Endometrium (tissue), 2 donors: ENCODE results near the gene CNNM2.
"Not testable (repeated sequence)": the region's sequence is repeated elsewhere in the genome, so short reads cannot be mapped to it uniquely, and the experiment has no call there.

Experiments
- FAIRE-seq: peaks from 2 replicates; lab custom pipeline; 2012; peaks lifted over from hg19 to GRCh38; lab: Jason Lieb, UNC
- donor health status: control.
- donor health status: control.

The CNNM2 gene

DNA sequence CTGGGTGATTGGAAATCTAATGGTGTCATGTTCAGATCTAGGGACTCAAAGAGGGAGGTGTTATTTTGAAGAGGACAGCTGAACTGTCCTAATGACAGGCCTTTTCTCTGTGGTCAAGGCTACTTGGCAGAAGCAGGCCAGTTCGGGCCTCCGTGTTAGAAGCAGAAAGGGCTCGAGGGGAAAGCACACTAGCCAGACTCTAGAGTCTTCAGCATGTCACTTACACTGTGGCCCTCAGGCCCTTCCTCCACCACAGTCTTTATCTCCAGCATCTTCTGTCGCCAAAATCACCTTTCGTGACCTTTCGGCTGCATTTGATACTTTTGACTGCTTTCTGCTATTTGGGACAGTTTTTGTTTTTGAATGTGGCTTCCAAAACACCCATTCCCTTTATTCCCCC, 123.3 kb downstream of the CNNM2 start:
- no peak for FAIRE-seq

DNA sequence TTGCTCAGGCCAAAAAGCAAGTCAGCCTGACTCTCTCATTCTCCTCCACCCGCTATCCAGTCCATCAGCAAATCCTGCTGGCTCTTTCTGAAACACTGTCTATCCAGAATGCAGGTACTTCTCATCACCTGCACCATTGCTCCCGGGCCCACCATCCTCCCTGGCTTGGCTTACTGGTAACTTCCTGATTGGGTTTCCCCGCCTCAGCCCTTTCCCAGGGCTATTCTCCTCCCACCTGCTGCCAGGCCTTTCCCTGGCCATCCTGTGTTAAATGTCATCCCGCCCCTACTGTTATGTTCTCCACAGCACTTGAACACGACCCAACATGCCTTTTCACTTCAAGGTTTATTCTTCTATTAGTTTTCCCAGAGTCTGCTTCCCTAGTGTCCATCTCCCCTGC, 124.0 kb downstream of the CNNM2 start:
- FAIRE-seq, result no peak

DNA sequence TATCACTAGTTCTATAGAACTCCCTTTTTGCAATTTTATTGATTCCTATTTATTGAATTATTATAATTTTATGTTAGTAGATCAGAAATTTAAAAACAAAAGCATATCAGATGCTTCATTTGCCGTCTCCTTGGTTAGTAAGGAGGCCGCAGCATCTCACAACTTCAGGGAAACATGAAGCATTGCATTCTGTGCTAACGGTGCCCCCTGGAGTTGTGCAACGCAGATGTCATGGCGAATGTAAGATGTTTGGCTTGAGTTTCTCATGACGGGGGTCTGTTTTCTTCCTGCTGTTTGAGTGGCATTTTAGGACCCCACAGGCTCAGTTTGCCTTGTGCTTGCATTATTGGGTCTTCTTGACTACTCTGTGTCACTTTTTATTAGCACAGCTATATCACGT, 124.8 kb downstream of the CNNM2 start:
- FAIRE-seq, result no peak

DNA sequence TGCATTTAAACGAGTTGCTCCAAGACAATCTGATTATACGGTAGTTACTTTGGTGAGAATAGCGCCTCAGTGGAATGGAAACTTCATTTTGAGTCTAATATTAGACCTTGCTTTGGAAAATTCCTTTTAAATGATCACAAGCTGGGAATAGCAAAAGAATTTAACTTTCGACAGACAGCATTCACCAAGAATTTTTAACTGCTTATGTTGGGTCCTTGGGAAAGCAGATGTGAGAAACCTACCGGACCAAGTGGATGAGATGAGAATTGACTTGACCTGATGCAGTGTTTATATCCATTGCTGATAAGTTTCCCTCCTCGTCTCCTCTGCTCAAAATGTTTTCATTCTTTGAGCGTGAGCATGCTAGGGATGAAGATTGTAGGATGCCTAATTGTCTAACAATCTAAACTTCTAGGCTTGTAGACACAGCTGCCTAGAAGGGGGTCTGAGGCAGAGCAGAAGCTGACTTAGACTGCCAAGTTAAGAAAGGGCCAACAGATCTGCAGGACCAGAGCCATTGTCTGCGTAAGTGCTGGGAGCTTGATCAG, 126.9 kb downstream of the CNNM2 start:
- peak; percentile 46 for FAIRE-seq

DNA sequence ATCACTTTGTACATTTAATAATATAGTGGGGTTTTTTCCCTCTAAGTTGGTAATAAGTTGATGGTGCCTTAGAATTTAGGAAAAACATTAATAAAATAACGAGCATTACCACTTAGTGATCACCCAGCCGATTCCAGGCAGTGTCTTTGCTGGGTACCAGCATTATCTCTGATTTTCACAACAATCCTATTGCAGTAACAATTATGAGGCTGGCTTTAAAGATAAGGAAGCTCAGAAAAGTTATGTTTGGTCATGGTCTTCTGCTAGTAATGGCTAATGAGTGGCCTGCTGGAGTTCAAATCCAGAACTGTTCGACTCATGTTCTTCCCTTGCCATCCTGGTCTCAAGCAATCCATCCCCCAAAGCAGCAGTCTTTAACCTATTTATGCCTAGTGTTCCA, 127.9 kb downstream of the CNNM2 start:
- FAIRE-seq, result no peak

DNA sequence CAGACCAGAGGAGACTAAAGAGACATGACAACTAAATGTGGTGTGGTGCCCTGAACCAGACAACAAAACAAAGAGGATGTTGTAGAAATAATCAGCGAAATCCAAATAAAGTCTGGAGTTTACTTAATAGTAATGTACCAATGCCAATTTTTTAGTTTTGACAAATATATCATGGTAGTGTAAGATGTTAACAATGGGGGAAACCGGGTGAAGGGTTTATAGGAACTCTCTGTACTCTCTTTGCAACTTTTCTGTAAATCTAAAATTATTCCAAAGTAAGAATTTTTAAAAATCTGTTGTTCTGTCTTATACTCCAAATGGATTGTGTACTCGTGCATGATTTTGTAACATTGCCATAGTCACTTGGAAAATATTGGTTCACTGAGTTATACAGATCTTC, 129.3 kb downstream of the CNNM2 start:
- FAIRE-seq, result no peak

DNA sequence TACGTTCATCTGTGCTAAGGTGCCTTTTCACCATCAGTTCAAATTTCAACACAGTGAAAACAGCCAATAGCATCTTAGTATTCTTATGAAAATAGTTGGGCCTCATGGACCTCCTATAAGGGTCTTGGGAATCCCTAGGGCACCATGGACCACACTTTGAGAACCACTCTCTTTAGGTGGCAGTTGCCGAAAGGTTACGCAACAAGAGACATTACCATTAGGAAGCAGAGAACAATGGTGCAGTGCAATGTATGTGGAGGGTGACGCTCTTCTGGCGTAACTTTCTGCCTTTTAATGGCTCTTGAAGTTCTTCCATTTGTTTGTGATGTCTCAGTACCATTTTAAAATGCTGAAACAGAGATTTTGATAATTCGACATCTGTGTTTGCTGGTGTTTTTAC, 131.1 kb downstream of the CNNM2 start:
- FAIRE-seq, result no peak

DNA sequence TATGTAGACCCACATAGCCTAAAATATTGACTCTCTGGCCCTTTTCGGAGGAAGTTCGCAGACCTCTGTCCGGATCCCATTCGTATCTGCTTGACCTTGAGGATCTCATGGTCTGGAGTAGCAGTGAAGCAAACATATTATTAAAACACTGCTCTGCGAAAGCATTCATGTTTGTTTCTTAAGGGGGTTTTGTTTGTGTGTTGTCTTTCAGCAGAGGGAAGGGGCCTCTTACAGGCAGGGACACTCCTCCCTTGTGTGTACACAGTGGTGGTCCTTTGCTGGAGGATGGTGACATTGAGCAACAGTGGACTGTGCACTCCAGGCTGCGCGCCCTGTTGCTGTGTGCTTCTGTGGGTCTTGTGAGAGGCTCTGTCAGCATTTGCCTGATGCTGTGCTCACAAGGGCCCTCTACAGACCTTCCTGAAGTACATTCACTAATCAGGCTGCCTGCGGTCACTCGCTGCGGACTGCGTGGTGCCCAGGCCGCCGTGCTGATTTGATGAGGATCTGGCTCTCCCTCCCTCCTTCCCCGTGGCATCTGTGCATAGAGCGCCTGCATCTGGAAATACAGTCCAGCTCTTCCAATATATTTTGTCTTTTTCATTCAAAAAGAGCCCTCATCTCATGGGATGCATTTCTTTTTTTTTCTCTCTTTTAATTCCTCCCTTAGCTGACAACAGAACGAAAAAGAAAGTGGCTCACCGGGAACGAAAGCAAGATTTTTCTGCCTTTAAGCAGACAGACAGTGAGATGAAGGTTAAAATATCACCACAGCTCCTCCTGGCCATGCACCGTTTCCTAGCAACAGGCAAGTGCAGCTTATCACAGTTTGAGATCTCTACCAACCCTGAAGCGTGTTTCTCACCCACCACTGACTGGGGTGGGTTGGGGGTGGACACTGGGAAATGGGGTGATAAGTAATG, 135.8 kb downstream of the CNNM2 start:
- FAIRE-seq, result no peak

DNA sequence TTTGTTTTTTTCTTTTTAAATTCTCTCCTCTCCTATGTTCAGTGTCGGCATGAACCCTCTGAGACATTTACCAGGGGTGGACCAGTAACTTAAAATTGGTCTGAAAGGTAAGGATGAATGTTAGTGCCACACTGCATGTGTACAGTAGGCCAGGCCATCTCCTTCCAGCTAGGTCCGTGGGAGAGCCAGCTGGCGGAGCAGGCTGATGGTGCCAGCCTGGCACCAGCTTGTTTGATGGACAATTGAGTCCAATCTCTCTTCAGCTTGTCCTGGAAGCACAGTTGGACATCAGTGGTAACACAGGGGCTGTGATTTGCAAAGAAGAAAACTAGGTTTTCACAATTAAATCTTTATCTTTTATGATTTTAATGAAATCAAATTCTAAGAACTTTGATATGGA, 136.5 kb downstream of the CNNM2 start:
- FAIRE-seq, result no peak

DNA sequence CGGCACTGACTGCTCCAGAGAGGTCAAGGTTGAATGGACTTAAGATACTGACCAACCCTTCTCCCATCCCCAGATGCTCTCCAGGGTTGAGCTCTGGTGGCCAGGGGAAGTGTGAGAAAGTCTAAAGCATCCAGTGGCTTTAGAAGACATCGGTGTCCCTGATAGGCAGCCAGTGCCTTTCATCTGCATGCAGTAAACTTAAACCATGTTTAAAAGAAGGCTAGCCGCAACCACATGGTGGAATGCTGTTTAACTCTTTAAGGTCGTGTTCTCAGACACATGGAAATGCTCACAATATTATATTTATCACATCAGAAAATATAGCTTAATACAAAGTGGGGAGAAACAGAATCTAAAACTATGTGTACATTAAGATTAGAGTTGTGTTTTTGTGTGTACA, 137.0 kb downstream of the CNNM2 start:
- no peak for FAIRE-seq

DNA sequence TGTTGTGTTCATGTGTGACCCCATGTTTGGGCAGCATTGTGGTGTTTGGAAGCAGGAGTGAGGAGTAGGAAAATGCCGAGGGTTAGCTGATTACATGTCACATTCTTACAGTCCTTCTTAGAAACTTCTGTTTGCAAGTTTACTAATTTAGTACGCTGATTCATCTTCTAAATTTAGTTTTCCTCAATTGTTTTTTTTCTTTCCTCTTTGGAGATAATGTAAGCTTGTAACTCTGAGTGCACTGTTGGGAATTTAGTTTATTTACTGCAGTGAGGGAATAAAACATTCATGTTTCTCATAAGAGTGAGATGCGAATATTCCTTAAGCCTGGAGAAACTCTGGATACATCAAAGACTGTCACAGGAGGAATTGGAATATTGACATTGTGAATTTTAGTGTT, 139.9 kb downstream of the CNNM2 start:
- no peak for FAIRE-seq

DNA sequence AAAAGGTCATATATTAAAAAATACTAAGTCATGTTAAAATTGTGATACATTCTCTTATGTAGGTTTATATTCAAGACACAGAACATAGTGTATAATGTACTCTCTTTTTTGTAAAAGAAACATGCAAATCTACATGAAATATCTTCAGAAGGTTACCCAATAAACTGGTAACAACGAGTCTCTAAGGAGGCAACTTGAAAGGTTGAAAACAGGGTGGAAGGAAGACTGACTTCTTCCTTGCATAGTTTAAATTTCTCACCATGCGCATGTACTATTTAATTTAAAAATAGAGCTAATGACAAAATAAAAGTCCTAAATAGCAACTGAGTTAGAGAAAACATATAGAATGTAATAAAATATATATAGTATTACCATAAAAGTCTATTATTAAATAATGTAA, 142.5 kb downstream of the CNNM2 start:
- FAIRE-seq, result no peak

DNA sequence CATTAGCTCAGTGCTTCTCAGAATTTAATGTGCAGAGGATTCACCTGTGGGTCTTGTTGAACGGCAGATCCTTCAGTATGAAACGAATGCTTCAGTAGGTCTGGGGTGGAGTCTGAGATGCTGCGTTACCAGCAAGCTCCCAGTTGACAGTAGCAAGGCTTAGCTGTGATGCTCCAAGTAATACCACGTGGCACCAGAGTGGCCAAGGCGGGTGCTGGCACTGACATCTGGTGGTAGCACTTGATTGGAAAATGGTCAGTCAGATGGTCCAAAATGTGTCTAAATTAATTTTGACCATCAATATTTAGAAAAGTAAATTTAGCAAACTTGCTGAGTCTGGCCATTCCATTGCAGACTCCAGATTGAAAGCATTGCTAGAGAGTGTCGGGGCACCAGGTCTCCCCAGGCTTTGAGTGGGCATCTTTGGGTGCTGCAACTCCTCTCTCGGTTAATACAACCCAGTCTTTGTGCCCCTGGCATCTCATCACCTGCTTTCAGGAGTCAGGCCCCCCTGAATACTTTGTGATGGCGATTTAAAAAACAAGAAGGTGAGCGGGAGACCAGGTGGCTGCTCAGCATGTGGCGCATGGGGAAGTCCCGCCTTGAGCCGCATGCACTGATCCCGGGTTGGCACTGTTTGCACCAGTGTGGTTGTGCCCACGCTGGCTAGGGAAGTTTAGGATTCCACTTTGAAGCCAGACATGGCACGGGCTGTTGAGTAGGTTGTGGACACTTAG, 144.9 kb downstream of the CNNM2 start:
- FAIRE-seq, result no peak

DNA sequence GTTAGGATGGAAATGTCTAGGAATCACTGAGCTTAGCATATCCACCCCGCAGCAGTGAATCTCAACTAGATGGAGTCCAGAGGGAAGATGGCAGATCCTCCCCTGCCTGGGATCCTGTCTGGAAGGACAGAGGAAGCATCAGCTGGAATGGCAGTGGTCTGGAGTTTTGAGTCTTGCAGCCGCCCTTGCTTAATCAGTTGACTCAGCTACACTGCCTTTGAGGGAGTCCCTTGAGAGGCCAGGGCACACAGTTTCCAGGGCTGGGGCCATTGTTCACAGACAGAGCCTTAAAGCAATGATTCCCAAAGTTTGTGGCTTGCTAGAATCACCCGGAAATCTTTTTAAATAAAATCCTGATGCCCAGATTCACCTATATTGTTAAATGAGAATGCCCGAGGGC, 146.9 kb downstream of the CNNM2 start:
- no peak for FAIRE-seq

DNA sequence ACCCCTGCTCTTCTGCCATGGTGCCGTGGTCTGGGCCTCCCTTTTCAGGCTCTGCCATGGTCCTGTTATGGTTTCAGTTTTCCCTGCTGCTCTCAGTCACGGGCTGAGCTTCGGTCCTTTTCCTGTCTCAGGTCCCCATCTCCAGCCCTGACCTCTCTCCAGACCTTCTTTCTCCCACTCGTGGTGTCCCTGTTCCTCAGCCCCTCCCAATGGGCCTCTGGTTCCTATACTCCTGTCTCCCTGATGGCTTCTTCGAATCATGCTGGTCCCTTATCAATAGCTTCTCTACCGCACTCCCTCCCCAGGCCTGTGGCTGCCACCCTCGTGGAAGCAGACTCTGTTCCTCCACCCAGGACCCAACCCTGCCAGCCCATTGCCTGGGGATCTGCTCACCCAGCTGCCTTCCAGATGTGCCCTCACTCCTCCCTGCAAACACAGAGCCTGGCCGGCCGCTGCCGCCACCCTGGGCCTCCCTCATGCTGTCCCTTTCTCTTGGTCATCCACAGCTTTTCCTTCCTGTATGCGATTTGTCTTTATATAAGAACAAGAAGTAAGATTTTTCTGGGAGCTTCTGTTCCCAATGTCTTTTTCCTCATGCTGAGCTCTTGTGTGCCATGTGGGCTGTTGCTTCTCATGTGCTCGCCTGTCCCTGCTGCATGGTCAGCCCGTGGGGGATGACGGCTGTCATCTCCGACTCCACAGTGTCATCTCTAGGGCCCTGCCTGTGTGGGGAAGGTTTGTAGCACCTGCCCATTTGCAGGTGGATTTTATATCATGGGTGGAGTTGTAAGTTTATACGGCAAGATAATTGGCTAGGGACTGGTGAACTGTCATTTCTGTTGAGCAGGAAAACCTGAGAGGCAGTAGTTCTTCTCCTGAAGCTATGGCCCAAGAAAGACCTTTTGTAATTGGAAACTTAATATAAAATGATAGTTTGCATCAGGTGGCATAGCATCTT, 148.3 kb downstream of the CNNM2 start:
- FAIRE-seq, result no peak

DNA sequence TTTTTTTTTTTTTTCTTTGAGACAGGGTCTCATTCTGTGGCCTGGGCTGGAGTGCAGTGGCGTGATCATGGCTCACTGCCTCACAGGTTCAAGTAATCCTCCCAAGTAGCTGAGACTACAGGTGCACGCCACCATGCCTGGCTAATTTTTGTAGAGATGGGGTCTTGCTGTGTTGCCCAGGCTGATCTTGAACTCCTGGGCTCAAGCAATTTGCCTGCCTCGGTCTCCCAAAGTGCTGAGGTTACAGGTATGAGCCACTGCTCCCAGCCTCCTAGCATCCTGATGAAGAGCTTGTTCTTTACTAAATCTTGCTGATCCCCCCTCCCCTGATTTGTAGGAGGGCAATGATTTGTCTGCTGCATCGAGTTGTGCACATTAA, 149.0 kb downstream of the CNNM2 start:
- FAIRE-seq, result not testable (repeated sequence)

DNA sequence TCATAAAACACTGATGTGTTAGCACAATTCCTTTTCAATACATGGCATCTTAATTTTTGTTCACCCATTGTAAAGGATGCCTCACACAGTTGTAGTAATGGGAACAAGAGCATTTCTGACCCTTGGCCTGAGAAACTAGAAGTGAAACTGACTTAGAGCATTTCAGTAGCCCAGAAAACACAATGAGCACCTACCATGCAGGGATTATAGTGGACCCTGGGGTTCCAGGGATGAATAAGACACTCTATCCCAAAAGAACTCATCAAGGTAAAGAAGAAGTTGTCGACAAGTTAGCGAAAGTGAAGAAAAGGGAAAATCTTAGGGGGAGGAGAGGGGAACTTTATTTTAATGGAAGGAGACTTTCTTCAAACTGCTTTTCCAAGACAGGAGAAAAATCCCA, 149.4 kb downstream of the CNNM2 start:
- no peak for FAIRE-seq

DNA sequence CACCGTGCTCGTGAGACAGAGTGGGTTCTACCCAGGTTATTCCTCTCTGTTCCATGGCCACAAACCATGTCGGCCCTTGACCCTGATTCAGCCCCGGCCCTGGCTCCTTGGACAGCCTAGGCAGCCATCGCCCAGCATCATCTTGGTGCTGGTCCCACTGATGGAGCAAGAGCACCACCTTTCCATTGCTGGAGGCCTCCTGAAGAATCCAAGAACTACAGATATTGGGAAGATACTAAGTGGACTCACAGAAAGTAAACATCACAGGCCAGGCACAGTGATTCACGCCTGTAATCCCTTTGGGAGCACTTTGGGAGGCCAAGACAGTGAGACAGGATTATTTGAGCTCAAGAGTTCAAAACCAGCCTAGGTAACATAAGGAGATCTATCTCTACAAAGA, 149.9 kb downstream of the CNNM2 start:
- no peak for FAIRE-seq

DNA sequence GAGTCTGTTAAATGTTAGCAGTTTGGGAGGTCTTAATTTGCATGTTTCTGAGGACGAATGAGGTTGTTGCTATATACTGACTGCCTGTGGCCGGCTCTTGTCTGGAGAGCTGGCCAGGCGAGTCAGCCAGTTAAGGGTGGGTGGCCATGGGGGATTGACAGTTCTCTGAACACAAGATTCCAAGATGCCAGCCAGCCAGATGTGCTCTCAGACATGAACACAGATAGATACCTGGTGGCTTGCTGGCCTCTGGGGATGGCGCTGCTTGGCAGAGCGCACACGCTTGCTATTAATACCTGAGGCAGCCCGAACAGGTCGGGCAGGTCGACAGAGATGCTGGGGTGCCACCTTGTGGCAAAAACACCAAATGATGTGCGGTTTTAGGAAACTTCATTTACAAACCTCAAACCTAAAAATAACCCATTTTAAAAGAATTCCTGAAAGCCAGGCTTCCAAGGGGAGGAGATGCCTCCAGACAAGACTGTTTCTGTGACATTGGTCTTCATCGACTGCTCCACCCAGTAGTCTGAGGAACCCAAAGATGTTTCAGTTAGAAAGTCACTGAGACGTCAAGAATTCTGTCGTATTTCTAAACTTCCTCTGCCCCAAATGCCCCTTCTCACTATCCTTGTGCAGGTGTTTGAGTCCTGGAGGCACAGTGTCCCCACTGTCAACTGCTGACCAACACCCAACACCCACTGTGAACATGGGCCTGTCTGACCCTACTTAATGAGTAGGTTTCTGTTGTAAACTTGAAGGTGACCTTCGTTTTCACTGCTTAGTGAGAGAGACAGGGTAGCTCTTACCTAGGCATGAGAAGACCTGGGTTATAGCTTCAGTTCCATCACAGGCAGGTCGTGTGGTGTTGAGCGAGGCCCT, 151.6 kb downstream of the CNNM2 start:
- no peak for FAIRE-seq

DNA sequence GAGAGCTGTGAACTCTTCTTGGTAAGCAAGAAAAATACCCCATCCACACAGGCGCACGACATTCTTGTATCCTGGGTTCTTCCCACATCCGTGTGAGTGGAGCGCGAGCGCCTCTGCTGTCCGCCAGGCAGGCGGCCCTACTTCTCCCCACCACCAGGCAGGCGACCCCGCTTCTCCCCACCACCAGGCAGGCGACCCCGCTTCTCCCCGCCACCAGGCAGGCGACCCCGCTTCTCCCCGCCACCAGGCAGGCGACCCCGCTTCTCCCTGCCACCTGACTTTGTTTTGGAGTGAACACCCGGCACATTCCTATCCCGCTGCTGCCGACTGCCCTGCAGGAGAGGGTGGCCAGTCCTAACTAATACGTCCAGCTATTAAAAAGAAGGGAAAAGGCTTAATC, 154.2 kb downstream of the CNNM2 start:
- no peak for FAIRE-seq

DNA sequence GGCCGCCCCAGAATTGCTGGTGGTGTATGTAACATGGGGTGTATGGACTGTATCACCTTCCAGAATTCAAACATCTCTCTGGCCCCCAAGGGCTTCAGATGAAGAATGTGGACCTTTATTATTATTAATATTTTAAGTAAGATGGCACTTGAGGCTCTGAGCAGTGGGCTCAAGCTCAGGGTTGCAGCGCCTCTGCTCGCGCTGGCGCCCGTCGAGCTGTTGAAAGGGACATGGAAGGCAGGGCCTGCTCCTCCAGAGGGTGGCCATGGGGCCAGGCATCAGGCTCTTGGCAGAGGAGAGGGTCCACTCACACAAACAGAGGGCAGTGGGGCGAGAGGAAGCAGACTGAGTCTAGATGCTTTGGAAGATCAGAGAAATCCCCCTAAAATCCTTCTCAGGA, 154.8 kb downstream of the CNNM2 start:
- no peak for FAIRE-seq
